ENCODE results near the gene LRP1. TPM values are rescaled to one million over a fixed set of nuclear protein-coding genes. Genes with fewer than 3 reads are reported as not detected.

Gene LRP1
- total and polyA plus RNA-seq, 2 experiments from 2014 or later = 26.6 to 145 TPM

GRCh38 chr12:57201219-57201618 is 72.9 kb downstream of the LRP1 start:
- Histone ChIP-seq H3K9me2 (ENCODE audit: insufficient read depth) (no peaks in the 10 kb centered on the region), H2AFZ (no peak overlapping the region), H3K36me3 (ENCODE audit: insufficient read depth) (peaks cover 31% of the 10 kb centered on the region), H3F3A (replicated peaks; ENCODE audit: low read depth) (no peaks in the 10 kb centered on the region), H4K20me1 (replicated peaks; ENCODE audit: insufficient read depth) (no peaks in the 10 kb centered on the region; the same call in 1 of the 2 replicates), H3K27ac (ENCODE audit: low read depth) (no peak overlapping the region), H3K4me1 (ENCODE audit: insufficient read depth) (no peaks in the 10 kb centered on the region), H3K79me2 (replicated peaks; ENCODE audit: insufficient read depth) (no peaks in the 10 kb centered on the region), H3K4me2 (no peak overlapping the region), H3K27me3 (ENCODE audit: insufficient read depth) (no peaks in the 10 kb centered on the region), H3K4me3 (no peak overlapping the region)
- peaks cover 92% of the 10 kb centered on the region for H3K36me3 Mint-ChIP-seq (ENCODE audit: low read depth)
- no peak overlapping the region for H3K27ac Mint-ChIP-seq
- TF ChIP-seq, protein P1, sequence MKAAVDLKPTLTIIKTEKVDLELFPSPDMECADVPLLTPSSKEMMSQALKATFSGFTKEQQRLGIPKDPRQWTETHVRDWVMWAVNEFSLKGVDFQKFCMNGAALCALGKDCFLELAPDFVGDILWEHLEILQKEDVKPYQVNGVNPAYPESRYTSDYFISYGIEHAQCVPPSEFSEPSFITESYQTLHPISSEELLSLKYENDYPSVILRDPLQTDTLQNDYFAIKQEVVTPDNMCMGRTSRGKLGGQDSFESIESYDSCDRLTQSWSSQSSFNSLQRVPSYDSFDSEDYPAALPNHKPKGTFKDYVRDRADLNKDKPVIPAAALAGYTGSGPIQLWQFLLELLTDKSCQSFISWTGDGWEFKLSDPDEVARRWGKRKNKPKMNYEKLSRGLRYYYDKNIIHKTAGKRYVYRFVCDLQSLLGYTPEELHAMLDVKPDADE (IDR thresholded peaks at IDR 0.05) = no peak
- no peak for TF ChIP-seq EZH2phosphoT487 (IDR thresholded peaks at IDR 0.05; ENCODE audit: unreplicated experiment)
- TF ChIP-seq, protein P2, sequence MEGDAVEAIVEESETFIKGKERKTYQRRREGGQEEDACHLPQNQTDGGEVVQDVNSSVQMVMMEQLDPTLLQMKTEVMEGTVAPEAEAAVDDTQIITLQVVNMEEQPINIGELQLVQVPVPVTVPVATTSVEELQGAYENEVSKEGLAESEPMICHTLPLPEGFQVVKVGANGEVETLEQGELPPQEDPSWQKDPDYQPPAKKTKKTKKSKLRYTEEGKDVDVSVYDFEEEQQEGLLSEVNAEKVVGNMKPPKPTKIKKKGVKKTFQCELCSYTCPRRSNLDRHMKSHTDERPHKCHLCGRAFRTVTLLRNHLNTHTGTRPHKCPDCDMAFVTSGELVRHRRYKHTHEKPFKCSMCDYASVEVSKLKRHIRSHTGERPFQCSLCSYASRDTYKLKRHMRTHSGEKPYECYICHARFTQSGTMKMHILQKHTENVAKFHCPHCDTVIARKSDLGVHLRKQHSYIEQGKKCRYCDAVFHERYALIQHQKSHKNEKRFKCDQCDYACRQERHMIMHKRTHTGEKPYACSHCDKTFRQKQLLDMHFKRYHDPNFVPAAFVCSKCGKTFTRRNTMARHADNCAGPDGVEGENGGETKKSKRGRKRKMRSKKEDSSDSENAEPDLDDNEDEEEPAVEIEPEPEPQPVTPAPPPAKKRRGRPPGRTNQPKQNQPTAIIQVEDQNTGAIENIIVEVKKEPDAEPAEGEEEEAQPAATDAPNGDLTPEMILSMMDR (conservative IDR thresholded peaks at IDR 0.05; ENCODE audit: low read depth in 2 of 2) = no peak
- H3K27me3 Mint-ChIP-seq (ENCODE audit: insufficient read depth, low read depth, poor library complexity) = peaks cover 14% of the 10 kb centered on the region
- H3K9me3 Mint-ChIP-seq = no peaks in the 10 kb centered on the region; the same call in 2 of the 3 replicates
- H3K4me1 Mint-ChIP-seq = no peaks in the 10 kb centered on the region
- H3K4me3 Mint-ChIP-seq = no peak overlapping the region
- ATAC-seq = no peak
- no peak for DNase-seq (ENCODE audit: low spot score)

- H3K4me1 ChIP-seq (ENCODE audit: insufficient read depth) = no peaks in the 10 kb centered on the region
- DNase-seq (ENCODE audit: low spot score) (no peak), ATAC-seq (no peak)
- peaks cover 27% of the 10 kb centered on the region for H3K36me3 ChIP-seq (ENCODE audit: insufficient read depth)
- no peak overlapping the region for H3K27ac ChIP-seq (ENCODE audit: low read depth)
- H3K4me3 Mint-ChIP-seq = no peak overlapping the region
- no peaks in the 10 kb centered on the region; the same call in 1 of the 2 replicates for H4K20me1 ChIP-seq (replicated peaks; ENCODE audit: insufficient read depth)
- no peak overlapping the region for H3K4me3 ChIP-seq
- TF ChIP-seq ZNF114 (CRISPR knock-in tag; IDR thresholded peaks at IDR 0.05) (no peak), NANOG (IDR thresholded peaks at IDR 0.05; ENCODE audit: borderline replicate concordance) (no peak), STAT1 (IDR thresholded peaks at IDR 0.05; ENCODE audit: unreplicated experiment) (no peak), EZH2phosphoT487 (IDR thresholded peaks at IDR 0.05; ENCODE audit: unreplicated experiment) (no peak), EZH2 (IDR thresholded peaks at IDR 0.05; ENCODE audit: low read depth, unreplicated experiment) (no peak), POLR2AphosphoS5 (IDR thresholded peaks at IDR 0.05; ENCODE audit: low read depth) (no peak), REST (IDR thresholded peaks at IDR 0.05; ENCODE audit: unreplicated experiment) (no peak), ZNF331 (CRISPR knock-in tag; IDR thresholded peaks at IDR 0.05; ENCODE audit: low read depth) (no peak), CREB1 (CRISPR knock-in tag; IDR thresholded peaks at IDR 0.05; ENCODE audit: low read depth) (no peak)
- TF ChIP-seq, protein P2 (conservative IDR thresholded peaks at IDR 0.05; ENCODE audit: low read depth in 2 of 2) = no peak
- TF ChIP-seq, protein P1 (IDR thresholded peaks at IDR 0.05) = no peak
- H3K4me2 ChIP-seq = no peak overlapping the region
- no peak overlapping the region for H3K27ac Mint-ChIP-seq
- H3K36me3 Mint-ChIP-seq (ENCODE audit: low read depth) = peaks cover 92% of the 10 kb centered on the region
- peaks cover 12% of the 10 kb centered on the region for H3K27me3 Mint-ChIP-seq (ENCODE audit: insufficient read depth, low read depth, poor library complexity)
- no peaks in the 10 kb centered on the region for H3K27me3 ChIP-seq (ENCODE audit: insufficient read depth)
- H3K9me2 ChIP-seq (ENCODE audit: insufficient read depth) = no peaks in the 10 kb centered on the region
- no peaks in the 10 kb centered on the region for H3F3A ChIP-seq (replicated peaks; ENCODE audit: low read depth)
- no peak overlapping the region for H2AFZ ChIP-seq
- no peaks in the 10 kb centered on the region for H3K79me2 ChIP-seq (replicated peaks; ENCODE audit: insufficient read depth)
- no peaks in the 10 kb centered on the region for H3K4me1 Mint-ChIP-seq
- no peaks in the 10 kb centered on the region; the same call in 2 of the 3 replicates for H3K9me3 Mint-ChIP-seq
Observed at GRCh38 chr12:57201631-57202030, 73.3 kb downstream of the LRP1 start.
